Stimulated activated CD8-positive, alpha-beta memory T cell treated with anti-CD3 and anti-CD28 coated beads, Interleukin-7, amount 100 ng/mL, for 1 hour (primary cell): Measurements from ENCODE around the gene NARS2.
"Not testable (repeated sequence)": the region's sequence is repeated elsewhere in the genome, so short reads cannot be mapped to it uniquely, and the experiment has no call there.

Source experiments
- DNase-seq, 2 donors: peaks; one replicate each; pipeline ENCODE4 v3.0.0-alpha.2; 2020; ENCODE audit warnings: low read depth in 2 of 2

NARS2 gene

DNA sequence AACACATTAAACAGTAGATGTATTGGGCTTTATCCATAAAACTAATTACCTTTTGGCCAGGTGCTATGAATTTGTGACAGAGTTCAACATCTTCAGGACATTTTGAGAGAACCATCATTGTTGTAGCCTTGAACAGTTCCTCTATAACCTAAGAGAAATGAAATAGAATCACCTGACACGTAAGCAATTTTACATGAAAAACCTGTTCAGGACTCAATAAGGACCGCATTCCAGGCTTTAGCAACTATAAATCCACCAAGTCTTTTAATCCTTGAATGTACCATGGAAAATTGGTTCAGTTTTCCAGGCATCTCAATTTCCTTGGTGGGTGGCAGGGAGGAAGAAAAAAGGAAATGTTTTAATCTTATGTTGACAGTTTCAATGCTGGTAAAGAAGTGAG lies 96.1 kb downstream of the NARS2 start:
- no peak for DNase-seq

DNA sequence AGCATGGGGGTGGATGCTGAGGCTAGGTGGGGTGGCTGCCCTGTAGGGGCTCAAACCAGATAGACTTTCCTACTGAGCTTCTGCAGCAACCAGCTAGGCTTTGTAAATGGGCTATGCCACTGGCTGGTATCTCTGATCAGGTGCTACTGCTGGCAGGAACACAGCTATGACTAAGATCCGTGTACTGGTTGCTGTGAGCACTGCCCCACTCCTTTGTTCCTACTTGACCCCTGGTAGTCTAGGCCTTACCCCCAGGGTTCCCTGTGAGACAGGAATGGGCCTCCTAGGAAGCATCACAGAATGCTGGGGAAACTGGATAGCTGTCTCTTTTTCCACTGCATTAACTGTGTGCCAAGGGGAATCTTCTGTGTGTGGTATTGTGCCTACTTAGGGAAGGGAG lies 98.6 kb downstream of the NARS2 start:
- no peak for DNase-seq

DNA sequence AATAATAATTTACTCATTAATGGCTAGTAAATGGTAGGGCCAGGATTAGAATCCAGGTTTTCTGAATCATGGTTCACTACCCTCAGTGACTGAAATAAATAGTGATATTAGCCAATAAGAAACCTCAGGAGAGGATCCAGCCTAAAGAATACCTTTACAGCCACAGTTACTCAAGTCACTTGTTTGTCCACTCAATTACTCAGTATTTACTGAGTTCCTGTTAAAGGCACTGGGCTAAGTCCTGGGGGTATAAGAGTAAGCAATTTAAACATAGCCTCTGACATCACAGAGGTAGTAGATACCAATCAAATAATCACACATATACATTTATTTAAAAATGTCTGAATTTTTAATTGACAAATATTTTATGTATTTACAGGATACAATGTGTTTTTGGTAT lies 100.2 kb downstream of the NARS2 start:
- DNase-seq = no peak

DNA sequence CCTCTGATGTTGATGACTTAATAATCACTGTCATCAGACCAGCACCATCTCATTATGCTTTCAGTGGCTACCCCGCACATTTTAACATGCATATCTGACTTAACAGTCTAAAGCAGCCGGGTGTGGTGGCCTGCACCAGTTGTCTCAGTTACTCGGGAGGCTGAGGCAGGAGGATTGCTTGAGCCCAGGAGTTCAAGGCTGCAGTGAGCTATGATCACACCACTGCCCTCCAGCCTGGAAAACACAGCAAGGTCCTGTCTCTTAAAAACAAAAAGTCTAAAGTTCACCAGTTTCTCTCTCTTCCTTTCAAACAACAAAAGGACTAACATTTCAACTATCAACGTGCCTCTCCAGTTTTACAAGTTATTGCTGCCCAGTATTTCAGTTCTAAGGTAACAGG lies 101.8 kb downstream of the NARS2 start:
- no peak for DNase-seq

DNA sequence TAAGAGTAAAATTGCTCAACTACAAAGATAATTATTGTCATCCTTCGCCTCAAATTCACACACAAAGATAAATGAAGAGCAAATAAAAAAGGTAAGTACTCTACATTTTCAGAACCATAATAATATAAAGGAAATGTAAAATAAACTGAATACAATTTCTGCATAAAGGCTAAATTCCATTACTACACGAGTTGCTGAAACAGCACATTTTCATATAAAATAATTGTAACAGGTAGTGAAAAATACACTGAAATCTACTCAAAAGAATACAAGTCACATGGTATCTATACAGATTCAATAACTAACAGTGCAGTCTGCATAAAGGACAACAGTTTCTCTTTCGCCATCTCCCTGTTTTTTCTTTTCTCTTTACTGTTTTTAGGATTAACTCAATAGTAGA lies 102.3 kb downstream of the NARS2 start:
- DNase-seq = no peak

DNA sequence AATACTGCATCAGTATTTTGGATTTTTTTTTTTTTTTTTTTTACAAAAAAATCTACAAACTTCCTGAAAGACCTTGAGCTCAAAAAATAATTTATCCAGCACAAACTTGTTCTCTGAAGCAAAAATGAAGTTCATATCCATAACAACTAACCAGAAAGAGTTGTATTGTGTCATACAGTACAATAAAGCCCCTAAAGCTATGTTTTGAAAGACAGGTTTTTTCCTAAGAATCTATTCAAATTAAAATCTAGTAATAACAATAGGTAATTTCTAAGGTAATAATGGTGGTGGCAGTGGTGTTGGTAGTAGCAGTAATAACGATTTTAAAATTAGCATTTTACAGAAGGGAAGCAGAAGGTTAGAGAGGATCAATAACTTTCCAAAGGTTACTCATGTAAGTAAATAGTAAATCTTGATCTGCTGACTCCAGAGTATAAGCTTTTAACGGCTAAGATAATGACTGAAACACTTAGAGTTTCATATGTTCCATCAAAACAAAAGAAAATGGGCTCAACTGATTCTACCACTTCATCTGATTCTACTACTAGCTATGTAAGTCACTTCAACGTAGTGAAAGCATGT lies 103.7 kb downstream of the NARS2 start:
- DNase-seq = no peak

DNA sequence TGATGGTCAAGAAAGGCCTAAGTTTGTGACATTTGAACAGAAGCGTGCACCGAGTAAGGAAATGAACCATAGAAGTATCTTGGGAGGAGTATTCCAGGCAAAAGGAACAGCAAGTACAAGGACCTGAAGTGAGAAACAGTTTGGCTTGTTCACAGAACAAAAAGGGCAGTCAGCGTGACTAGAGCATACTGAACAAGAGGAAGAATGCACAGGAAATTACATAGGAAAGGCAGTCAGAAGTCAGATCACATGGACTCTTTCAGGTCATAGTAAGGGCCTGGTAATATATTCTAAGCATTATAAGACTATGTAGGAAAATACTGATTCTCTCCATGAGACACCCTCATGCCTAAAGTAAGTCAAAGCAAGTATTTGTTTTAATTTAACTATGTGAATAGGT lies 104.8 kb downstream of the NARS2 start:
- DNase-seq = no peak

DNA sequence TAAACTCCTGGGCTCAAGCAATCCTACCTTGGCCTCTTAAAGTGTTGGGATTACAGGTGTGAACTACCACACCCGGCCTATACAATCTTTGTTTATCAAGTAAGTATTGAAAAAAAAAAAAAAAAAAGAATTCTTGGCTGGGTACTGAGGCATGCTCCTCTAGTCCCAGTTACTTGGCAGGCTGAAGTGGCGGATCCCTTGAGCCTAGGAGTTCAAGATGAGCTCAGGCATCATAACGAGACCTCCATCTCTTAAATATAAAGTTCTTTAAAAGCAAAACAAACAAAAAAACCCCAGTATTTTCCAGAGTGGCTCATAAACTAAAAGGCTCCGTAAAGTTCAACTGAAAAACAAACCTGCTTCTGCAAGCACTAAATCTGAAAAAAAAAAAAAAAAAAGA lies 106.7 kb downstream of the NARS2 start:
- no peak for DNase-seq

DNA sequence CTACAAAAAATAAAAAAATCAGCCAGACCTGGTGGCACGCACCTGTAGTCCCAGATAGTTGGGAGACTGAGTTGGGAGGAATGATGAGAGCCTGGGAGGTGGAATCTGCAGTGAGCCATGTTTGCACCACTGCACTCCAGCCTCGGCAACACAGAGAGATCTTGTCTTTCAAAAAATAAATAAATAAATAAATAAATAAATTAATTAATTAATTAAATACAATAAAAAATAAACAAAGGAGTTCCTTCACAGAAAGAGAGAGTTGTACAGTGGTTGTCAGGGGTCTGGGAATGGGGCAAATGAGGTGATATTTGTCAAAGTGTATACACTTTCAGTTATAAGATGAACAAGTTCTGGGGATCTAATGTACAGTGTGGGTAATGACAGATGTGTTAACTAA lies 107.3 kb downstream of the NARS2 start:
- no peak for DNase-seq

DNA sequence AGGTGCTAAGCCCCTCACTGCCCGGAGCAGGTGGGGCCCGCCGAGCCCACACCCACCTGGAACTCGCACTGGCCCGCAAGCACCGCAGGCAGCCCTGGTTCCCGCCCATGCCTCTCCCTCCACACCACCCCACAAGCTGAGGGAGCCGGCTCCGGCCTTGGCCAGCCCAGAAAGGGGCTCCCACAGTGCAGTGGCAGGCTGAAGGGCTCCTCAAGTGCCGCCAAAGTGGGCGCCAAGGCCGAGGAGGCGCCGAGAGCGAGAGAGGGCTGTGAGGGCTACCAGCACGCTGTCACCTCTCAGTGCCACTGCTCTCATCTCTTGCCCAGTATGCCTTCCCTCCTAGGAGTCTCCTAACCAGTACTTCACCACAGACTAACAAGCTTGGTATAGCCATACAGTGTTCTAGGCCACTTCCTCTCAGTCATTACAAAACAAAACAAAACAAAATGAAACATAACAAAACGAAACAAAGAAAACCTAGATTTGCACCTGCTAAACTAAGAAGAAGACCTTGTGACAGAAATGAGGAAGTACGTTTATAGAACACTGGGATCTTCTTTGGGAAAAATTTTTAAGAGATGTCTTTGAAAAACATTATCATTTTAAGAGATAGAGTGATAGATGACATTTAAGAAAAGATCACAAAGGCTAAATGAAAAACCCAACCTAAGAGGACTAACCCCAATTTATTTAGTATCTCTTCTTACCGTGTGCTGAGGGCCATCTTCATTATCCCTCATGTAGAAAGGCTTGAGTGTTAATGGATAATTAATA lies 109.3 kb downstream of the NARS2 start:
- DNase-seq = no peak

DNA sequence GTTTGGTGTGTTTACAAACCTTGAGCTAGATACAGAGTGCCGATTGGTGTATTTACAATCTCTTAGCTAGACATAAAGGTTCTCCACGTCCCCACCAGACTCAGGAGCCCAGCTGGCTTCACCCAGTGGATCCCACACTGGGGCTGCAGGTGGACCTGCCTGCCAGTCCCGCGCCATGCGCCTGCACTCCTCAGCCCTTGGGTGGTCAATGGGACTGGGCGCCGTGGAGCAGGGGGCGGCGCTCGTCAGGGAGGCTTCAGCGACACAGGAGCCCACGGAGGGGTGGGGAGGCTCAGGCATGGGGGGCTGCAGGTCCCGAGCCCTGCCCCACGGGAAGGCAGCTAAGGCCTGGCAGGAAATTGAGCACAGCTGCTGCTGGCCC lies 109.9 kb downstream of the NARS2 start:
- not testable (repeated sequence) for DNase-seq

DNA sequence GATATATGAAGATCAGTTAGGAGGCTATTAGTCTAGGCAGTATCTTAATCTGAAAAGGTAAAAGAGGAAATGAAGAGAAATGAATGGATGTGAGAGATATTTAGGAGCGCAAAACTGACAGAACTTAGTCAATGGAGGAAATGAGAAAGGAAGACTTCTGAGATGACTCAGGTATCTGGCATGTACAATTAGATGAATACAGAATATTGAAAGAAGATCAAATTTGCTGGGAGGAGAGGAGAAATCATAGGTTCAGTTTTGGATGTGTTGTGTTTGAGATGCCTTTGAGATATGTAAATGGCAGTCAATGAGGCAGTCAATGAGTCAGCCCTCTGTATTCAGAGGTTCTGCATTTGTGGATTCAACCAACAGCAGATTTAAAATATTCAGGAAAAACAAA lies 114.2 kb downstream of the NARS2 start:
- no peak for DNase-seq

DNA sequence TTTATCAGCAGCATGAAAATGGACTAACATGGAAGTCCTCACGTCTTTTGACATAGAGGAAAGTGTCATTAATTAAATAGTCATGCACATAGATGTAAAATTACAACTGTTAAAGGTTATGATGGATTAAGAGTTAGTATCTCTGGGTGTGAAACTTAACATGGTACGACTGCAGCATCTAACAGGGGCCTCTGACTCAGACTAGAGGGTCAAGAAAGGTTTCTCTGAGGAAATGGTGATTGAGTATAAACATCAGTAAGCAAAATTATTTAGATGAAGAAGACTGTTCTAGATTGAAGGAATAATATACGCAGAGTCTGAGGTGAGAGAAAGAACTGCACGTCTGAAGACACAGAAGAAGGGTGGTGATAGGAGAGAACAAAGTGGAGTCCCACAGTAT lies 114.9 kb downstream of the NARS2 start:
- DNase-seq = no peak

DNA sequence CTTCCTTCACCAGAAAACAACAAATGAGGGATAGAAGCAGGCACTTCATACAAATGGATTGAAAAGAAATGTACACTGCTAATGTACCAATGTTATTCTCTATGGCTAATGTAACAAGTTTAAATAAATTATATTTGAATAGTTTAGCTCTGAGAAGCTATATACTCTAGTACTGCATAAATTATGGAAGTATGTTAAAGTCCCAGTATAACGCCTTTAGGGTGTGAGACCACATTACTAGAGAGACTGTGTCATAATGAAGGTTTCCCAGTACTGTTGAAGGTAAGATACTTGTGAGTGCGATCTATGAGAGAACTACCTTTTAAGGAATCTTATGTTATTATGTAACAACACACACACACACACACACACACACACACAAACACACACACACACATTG lies 117.2 kb downstream of the NARS2 start:
- DNase-seq = no peak

DNA sequence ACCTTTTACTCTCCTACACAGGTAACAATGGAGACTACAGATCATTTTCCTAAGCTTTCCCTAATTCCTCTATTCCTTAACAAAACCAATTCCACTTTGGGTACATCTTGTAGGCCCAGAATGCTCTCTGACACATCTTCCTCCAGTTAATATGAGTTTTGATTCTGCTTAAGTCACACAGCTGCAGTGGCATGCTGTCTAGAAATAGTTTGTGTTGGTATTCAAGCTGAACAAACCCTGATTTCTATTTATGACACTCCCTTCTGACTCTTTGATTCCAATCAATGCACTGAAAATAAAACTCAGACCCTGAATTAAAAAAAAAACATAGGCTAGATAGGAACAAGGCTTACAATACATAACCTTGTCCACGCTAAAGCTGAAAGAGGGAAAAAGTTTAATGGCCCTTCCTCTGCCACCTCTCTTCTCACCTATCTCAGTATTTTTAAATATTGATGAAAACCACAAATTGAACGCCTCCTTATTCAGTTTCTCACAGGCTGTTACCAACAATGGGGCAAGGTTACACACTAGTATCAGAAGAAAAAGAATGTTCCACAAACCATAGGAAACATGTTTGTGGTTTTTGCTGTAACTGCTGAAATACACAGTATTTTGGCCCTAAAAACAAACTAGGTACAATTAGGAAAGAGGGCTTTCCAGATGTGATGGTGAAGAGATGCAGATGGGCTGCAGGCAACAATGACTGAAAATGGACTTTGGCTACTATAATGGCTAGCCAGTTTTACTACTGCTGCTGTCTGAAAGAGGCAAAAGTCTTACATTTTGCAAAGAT lies 121.3 kb downstream of the NARS2 start:
- DNase-seq = no peak

DNA sequence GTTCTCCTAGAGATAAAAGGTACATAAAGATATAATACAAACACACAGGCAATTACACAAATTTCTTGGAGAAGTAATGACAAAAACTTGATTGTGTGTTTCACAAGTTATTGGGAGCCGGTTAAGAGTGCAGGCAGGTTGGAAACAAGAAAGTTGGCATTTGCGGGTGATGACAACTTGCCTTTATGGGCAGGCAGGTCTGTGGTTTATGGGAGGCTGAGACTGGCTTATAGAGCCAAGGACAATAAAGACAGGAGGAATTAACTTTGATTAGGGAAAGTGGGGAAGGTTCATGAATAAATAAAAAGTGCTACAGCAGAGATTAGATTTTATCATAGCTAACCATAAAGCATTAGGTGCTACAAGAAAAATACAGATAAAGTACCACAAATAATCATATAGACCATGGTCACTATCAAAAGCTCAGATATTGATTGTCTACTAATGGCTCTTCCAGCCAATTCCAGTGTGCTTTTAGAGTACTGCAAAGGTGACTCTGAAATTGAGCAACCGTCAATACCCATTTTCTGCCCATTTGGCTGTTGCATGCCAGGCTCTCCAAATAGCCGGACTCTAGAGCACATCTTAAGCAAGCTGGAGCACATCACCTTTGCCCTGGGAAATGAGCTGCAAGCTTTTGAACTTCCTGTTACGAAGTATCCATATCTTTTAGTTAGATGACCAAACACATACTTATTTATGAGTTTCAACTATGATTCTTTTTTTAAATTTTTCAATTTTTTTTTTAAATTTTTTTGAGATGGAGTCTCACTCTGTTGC lies 123.1 kb downstream of the NARS2 start:
- no peak for DNase-seq

DNA sequence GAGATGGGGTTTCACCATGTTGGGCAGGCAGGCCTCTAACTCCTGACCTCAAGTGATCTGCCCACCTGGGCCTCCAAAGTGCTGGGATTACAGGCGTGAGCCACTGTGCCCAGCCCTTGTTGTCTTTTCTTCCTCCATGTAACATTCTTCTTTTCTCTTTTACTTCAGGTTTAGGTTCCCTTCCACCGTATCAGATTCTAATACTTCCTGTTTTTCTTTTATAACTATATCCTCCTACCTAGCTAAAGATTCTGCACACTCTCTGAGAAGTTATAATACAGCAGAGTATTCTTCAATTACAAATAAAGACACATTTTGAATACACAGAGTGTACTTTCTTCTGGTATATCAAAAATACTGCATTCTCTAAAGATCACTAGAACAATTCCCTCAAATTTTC lies 123.8 kb downstream of the NARS2 start:
- DNase-seq = no peak

DNA sequence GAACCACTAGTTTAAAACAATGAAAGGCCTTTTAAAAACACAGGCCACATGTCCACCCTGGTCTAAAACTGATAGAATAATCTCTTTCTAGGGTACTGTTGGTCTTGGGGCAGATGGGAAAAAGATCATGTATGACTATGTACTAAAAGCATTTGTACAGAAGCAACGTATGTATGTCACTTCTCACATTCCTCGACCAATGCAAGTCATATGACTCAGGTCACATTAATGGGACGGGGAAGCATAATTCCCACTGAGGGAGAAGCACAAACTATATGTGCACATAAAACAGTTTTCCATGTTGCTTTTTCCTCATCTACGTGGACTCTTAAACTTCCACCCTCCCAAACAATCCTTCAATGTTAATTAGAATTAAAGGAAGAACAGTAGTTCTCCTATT lies 124.8 kb downstream of the NARS2 start:
- no peak for DNase-seq

DNA sequence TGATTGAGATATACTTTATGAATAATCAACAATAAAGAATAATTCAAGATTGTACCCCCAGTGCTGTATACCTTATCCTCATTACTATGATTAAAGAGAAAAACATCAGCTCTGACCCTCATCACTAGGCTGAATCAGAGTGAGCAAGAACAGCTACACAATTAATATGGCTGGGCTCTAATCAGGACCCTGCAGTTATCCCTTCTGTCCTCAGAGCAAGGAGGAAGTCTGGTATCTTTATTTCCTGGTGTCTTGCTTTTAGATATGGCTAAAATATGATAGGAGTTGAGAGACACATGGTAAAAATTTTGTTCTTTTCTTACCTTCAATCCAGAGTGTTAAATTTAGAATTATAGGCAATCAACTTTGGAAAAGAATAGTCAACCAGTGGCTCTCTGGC lies 128.5 kb downstream of the NARS2 start:
- DNase-seq = no peak

DNA sequence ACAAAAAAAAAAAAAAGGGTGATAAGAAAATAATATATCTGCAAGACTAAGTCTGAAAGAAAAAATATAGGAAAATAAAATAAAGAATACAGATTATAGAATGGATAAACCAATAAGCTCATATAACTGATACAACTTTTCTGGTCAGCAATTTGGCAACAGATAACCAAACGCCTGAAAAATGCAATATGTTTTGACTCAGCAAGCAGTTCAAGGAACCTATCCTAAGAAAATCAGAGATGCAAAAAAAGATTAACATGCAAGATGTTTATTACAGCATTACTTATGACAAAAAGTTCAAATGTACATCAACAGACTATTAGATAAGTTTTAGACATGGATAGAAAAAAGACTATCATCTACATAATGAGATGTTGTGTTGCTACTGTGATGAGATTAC lies 129.9 kb downstream of the NARS2 start:
- DNase-seq = no peak

DNA sequence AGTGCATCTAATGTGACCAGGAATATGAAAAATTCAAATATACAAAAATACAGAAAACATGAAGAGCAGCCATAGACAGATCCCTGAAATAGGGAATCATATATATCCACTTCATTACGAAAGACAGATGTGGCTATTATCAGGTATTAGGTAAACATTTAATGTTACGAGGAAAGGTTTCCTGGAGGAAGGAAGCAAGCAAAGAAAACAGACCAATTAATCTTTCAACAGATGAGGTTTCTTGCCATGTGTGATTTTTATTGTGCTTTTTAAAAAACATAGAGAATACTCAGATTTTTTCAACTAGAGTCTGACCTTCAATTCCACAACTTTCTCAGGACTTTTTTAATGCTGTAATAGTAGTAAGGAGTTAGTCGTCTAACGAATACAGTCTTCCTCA lies 132.7 kb downstream of the NARS2 start:
- DNase-seq = no peak

DNA sequence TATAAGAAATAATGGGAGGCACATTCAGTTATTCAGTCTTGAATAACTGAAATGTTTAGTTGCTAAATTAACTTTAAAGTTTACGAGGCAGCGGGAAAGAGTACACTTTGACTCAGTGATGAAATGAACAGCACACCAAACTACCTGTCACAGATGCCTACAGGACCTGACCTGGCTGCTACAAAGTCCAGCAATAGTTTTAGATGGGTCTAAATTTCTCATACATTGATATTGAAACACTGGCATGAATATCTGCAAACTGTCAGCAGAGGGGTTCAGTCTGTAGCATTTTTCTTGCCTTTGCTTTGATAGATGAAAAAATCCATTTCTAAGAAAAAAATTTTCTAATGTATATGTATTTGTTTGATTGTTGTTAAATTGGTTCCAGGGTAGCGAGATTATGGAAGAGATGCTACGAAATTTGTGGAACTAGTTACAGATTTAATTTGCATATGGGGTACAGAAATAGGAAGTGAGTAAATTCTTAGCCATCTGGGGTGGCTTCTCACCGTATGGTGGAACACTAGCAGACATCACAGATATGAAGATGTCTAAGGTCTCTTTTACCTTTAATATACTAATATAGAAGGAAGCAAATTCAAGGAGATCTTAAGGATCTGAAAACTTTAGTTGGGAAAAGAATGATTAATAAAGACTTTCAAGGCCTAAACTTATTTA lies 136.2 kb downstream of the NARS2 start:
- no peak for DNase-seq
